ENCODE data around the gene MREG.
A peak's percentile ranks its signal among the peaks of the same experiment; 100 is the strongest.
"Not testable (repeated sequence)": the region's sequence is repeated elsewhere in the genome, so short reads cannot be mapped to it uniquely, and the experiment has no call there.

The MREG gene

GRCh38 chr2:215988556-215989207 is 24.7 kb downstream of the MREG start:
- not testable (repeated sequence) for DNase-seq (ENCODE audit: low spot score)

GRCh38 chr2:215985257-215985656 is 28.1 kb downstream of the MREG start:
- DNase-seq (ENCODE audit: low spot score): no peak

- DNase-seq (ENCODE audit: low spot score): no peak
Measured at GRCh38 chr2:215984661-215985060, 28.7 kb downstream of the MREG start.

- no peak for DNase-seq (ENCODE audit: low spot score)
Measured at GRCh38 chr2:215983581-215984351, 29.6 kb downstream of the MREG start.

- no peak for DNase-seq (ENCODE audit: low spot score)
Measured at GRCh38 chr2:215982465-215982875, 30.9 kb downstream of the MREG start.

GRCh38 chr2:215981115-215981514 is 32.2 kb downstream of the MREG start:
- no peak for DNase-seq (ENCODE audit: low spot score)

GRCh38 chr2:215979620-215980019 is 33.7 kb downstream of the MREG start:
- no peak for DNase-seq (ENCODE audit: low spot score)

- DNase-seq (ENCODE audit: low spot score): no peak
Measured at GRCh38 chr2:215974700-215975429, 38.5 kb downstream of the MREG start.

- DNase-seq (ENCODE audit: low spot score): peak; percentile 43
Measured at GRCh38 chr2:215973954-215974699, 39.2 kb downstream of the MREG start.

GRCh38 chr2:215973145-215973792 is 40.1 kb downstream of the MREG start:
- DNase-seq (ENCODE audit: low spot score): no peak

GRCh38 chr2:215971671-215972070 is 41.7 kb downstream of the MREG start:
- no peak for DNase-seq (ENCODE audit: low spot score)

GRCh38 chr2:215970894-215971293 is 42.5 kb downstream of the MREG start:
- DNase-seq (ENCODE audit: low spot score): not testable (repeated sequence)

- DNase-seq (ENCODE audit: low spot score): no peak
Measured at GRCh38 chr2:215970425-215970824, 42.9 kb downstream of the MREG start.

- no peak for DNase-seq (ENCODE audit: low spot score)
Measured at GRCh38 chr2:215969131-215969841, 44.1 kb downstream of the MREG start.

GRCh38 chr2:215968499-215968898 is 44.9 kb downstream of the MREG start:
- DNase-seq (ENCODE audit: low spot score): no peak

GRCh38 chr2:215967590-215968378 is 45.6 kb downstream of the MREG start:
- no peak for DNase-seq (ENCODE audit: low spot score)

GRCh38 chr2:215966951-215967350 is 46.4 kb downstream of the MREG start:
- no peak for DNase-seq (ENCODE audit: low spot score)

- DNase-seq (ENCODE audit: low spot score): no peak
Measured at GRCh38 chr2:215966274-215966673, 47.1 kb downstream of the MREG start.

GRCh38 chr2:215965532-215966165 is 47.7 kb downstream of the MREG start:
- DNase-seq (ENCODE audit: low spot score): no peak

GRCh38 chr2:215961981-215962380 is 51.4 kb downstream of the MREG start:
- no peak for DNase-seq (ENCODE audit: low spot score)

All from HuH-7 (cell line).